Fibroblast of lung (primary cell): ENCODE measurements around the gene B3GNT7.

Source experiments
- EZH2 ChIP-seq: IDR thresholded peaks from 2 replicates; pipeline ENCODE4 v1.5.1; 2012; ENCODE audit warnings: low read length, control low read depth, mild to moderate bottlenecking; ENCODE audit errors: missing control alignments
- TF ChIP-seq, protein P1 (sequence below), 2 donors: IDR thresholded peaks in 1 of 2; conservative IDR thresholded peaks in 1 of 2; 1 replicate in 1 of 2; 2 replicates in 1 of 2; pipeline ENCODE4 v1.5.1; 2011 to 2012; ENCODE audit warnings: low read length in 2 of 2, control low read depth in 1 of 2, inconsistent platforms in 1 of 2, low read depth in 1 of 2, mild to moderate bottlenecking in 1 of 2

DNA sequence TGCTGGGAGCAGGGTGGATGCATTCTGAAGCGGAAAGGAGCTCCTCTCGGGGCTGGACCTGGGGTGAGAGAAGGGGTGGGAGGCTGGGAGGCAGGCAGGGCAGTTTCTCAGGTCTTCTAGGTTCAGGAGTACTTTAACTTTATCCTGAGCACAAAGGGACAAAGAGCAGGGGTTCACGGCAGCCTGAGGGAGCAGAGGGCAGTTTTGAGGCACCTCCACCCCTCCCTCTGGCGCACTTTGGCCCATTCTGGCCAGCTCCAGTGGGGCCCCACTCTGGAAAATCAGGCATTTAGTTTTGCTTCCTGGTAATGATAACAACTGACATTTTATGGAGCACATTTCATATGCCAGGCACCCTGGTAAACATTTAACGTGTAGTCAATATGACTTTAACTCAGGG, 14.3 kb downstream of the B3GNT7 start:
- TF ChIP-seq EZH2: no peak
- TF ChIP-seq, protein P1, sequence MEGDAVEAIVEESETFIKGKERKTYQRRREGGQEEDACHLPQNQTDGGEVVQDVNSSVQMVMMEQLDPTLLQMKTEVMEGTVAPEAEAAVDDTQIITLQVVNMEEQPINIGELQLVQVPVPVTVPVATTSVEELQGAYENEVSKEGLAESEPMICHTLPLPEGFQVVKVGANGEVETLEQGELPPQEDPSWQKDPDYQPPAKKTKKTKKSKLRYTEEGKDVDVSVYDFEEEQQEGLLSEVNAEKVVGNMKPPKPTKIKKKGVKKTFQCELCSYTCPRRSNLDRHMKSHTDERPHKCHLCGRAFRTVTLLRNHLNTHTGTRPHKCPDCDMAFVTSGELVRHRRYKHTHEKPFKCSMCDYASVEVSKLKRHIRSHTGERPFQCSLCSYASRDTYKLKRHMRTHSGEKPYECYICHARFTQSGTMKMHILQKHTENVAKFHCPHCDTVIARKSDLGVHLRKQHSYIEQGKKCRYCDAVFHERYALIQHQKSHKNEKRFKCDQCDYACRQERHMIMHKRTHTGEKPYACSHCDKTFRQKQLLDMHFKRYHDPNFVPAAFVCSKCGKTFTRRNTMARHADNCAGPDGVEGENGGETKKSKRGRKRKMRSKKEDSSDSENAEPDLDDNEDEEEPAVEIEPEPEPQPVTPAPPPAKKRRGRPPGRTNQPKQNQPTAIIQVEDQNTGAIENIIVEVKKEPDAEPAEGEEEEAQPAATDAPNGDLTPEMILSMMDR (conservative IDR thresholded peaks at IDR 0.05 in 1 of 2, IDR thresholded peaks at IDR 0.05 in 1 of 2; ENCODE audit: low read depth in 1 of 2, low read length in 2 of 2): no peak
